ENCODE results near the gene CPAMD8.

DNA sequence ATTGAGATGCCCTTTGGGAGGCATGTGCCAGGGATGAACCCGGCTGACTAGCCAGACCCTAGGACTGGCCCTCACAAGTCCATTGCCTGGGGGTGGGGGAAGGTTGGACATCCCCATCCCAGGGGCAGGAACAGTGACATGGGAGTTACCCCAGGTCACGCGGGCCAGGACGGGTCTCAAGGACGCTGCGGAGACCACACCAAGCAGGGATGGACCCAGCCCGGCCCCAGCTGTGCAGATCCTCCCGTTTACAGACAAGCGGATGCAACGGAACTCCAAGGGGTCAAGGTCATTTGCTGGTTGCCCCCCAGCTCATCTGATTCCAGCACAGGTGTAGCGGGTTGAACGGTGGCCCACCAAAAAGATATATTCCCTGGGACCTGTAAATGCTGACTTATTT lies 117.9 kb downstream of the CPAMD8 start:
- TF ChIP-seq, protein P1, sequence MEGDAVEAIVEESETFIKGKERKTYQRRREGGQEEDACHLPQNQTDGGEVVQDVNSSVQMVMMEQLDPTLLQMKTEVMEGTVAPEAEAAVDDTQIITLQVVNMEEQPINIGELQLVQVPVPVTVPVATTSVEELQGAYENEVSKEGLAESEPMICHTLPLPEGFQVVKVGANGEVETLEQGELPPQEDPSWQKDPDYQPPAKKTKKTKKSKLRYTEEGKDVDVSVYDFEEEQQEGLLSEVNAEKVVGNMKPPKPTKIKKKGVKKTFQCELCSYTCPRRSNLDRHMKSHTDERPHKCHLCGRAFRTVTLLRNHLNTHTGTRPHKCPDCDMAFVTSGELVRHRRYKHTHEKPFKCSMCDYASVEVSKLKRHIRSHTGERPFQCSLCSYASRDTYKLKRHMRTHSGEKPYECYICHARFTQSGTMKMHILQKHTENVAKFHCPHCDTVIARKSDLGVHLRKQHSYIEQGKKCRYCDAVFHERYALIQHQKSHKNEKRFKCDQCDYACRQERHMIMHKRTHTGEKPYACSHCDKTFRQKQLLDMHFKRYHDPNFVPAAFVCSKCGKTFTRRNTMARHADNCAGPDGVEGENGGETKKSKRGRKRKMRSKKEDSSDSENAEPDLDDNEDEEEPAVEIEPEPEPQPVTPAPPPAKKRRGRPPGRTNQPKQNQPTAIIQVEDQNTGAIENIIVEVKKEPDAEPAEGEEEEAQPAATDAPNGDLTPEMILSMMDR (IDR thresholded peaks at IDR 0.05): no peak
- TF ChIP-seq EZH2 (IDR thresholded peaks at IDR 0.05; ENCODE audit: borderline replicate concordance, insufficient read depth, low read depth, low read length, poor library complexity, severe bottlenecking): no peak
